Erythroblast (primary cell): ENCODE data around the gene AMZ1.

Experiments
- GATA1 ChIP-seq: IDR thresholded peaks from 2 replicates; pipeline ENCODE4 v1.6.1; 2011; ENCODE audit warnings: low read depth, mild to moderate bottlenecking, control low read depth, low read length, moderate library complexity
- POLR2A ChIP-seq: IDR thresholded peaks from 2 replicates; pipeline ENCODE4 v1.6.1; 2011; ENCODE audit warnings: mild to moderate bottlenecking, low read length

GRCh38 chr7:2663960-2664359 lies 24.0 kb upstream of the AMZ1 start:
- TF ChIP-seq POLR2A (no peak), GATA1 (no peak)
